Activated gamma-delta T cell (primary cell): ENCODE results near the gene SPAG4.

Source experiments
- DNase-seq: peaks from one replicate; lab custom pipeline; 2025; lab: John Stamatoyannopoulos, UW
- total RNA-seq, 2 donors: gene quantifications; one replicate each; lab custom pipeline; 2026; lab: John Stamatoyannopoulos, UW

SPAG4 gene
- total RNA-seq = 1.4 to 2.2 reads per million in 2 donors

GRCh38 chr20:35615667-35616464 lies at the start of gene SPAG4:
Gene SPAG4 (plus strand): TSS chr20:35615829. CDS start chr20:35616004, 175 bp downstream.
- peak; percentile 100 for DNase-seq

GRCh38 chr20:35568645-35569044 lies 47.0 kb upstream of the SPAG4 start:
- DNase-seq = no peak

- DNase-seq = no peak
These were observed 44.1 kb upstream of the SPAG4 start for GRCh38 chr20:35571555-35571954.

- DNase-seq = no peak
These were observed 42.8 kb upstream of the SPAG4 start for GRCh38 chr20:35572838-35573237.

GRCh38 chr20:35575958-35576357 lies 39.7 kb upstream of the SPAG4 start:
- no peak for DNase-seq

GRCh38 chr20:35576816-35577215 lies 38.8 kb upstream of the SPAG4 start:
- DNase-seq = no peak

- no peak for DNase-seq
These were observed 37.2 kb upstream of the SPAG4 start for GRCh38 chr20:35578469-35578868.

GRCh38 chr20:35579196-35579595 lies 36.4 kb upstream of the SPAG4 start:
- no peak for DNase-seq

- DNase-seq = no peak
These were observed 33.5 kb upstream of the SPAG4 start for GRCh38 chr20:35582131-35582530.

- DNase-seq = no peak
These were observed 32.8 kb upstream of the SPAG4 start for GRCh38 chr20:35582741-35583404.

GRCh38 chr20:35583636-35584560 lies 31.7 kb upstream of the SPAG4 start:
- no peak for DNase-seq

- DNase-seq = no peak
These were observed 28.7 kb upstream of the SPAG4 start for GRCh38 chr20:35586751-35587425.

GRCh38 chr20:35587436-35587835 lies 28.2 kb upstream of the SPAG4 start:
- no peak for DNase-seq

- no peak for DNase-seq
These were observed 27.2 kb upstream of the SPAG4 start for GRCh38 chr20:35588397-35588796.

GRCh38 chr20:35592339-35592974 lies 23.2 kb upstream of the SPAG4 start:
- DNase-seq = no peak

GRCh38 chr20:35595456-35595855 lies 20.2 kb upstream of the SPAG4 start:
- DNase-seq = no peak

GRCh38 chr20:35595901-35596300 lies 19.7 kb upstream of the SPAG4 start:
- DNase-seq = no peak

- no peak for DNase-seq
These were observed 18.4 kb upstream of the SPAG4 start for GRCh38 chr20:35597186-35597585.

GRCh38 chr20:35598476-35598875 lies 17.2 kb upstream of the SPAG4 start:
- no peak for DNase-seq

- no peak for DNase-seq
These were observed 16.5 kb upstream of the SPAG4 start for GRCh38 chr20:35598899-35599775.
